MM.1S (cell line): ENCODE measurements around the gene TENM4.

Experiments used
- DNase-seq: peaks from one replicate; pipeline ENCODE4 v3.0.0-alpha.2; 2015
- H2AFZ ChIP-seq: fragments of 300-600 bp; sonication (generic); 2 replicates; pipeline ENCODE4 v1.6.0; 2016; ENCODE audit warnings: antibody characterized with exemption, low read length
- H3F3A ChIP-seq: fragments of 300-600 bp; sonication (generic); 2 replicates; pipeline ENCODE4 v1.6.1; 2016; ENCODE audit warnings: mild to moderate bottlenecking, antibody characterized with exemption, low read length, moderate library complexity, mixed read lengths; ENCODE audit not compliant: insufficient read depth
- H3K27ac ChIP-seq: fragments of 300-600 bp; sonication (generic); 2 replicates; pipeline ENCODE4 v1.5.1; 2016; ENCODE audit warnings: mild to moderate bottlenecking, low read length
- H3K27me3 ChIP-seq: fragments of 300-600 bp; sonication (generic); replicated peaks from 2 replicates; pipeline ENCODE4 v1.6.0; 2016; ENCODE audit warnings: low read length; ENCODE audit not compliant: insufficient read depth
- H3K36me3 ChIP-seq: fragments of 300-600 bp; sonication (generic); replicated peaks from 2 replicates; pipeline ENCODE4 v1.6.1; 2016; ENCODE audit warnings: mild to moderate bottlenecking, low read length, mixed read lengths; ENCODE audit not compliant: insufficient read depth
- H3K4me1 ChIP-seq: fragments of 300-600 bp; sonication (generic); 2 replicates; pipeline ENCODE4 v1.6.1; 2016; ENCODE audit warnings: low read length, mixed read lengths
- H3K4me2 ChIP-seq: fragments of 300-600 bp; sonication (generic); 2 replicates; pipeline ENCODE4 v1.6.0; 2016; ENCODE audit warnings: low read depth, low read length
- H3K4me3 ChIP-seq: fragments of 300-600 bp; sonication (generic); 2 replicates; pipeline ENCODE4 v1.5.1; 2016; ENCODE audit warnings: low read length, mixed read lengths
- H3K79me2 ChIP-seq: fragments of 300-600 bp; sonication (generic); 2 replicates; pipeline ENCODE4 v1.6.1; 2016; ENCODE audit warnings: mixed run types, low read length, mixed read lengths
- H3K9ac ChIP-seq: fragments of 300-600 bp; sonication (generic); 2 replicates; pipeline ENCODE4 v1.6.1; 2016; ENCODE audit warnings: low read length, mixed read lengths
- H3K9me2 ChIP-seq: fragments of 300-600 bp; sonication (generic); replicated peaks from 2 replicates; pipeline ENCODE4 v1.6.1; 2016; ENCODE audit warnings: mild to moderate bottlenecking, low read length, mixed read lengths; ENCODE audit not compliant: insufficient read depth
- H3K9me3 ChIP-seq: fragments of 300-600 bp; sonication (generic); replicated peaks from 2 replicates; pipeline ENCODE4 v1.6.1; 2016; ENCODE audit warnings: mild to moderate bottlenecking, low read length, mixed read lengths; ENCODE audit not compliant: insufficient read depth
- H4K20me1 ChIP-seq: fragments of 300-600 bp; sonication (generic); 2 replicates; pipeline ENCODE4 v1.6.1; 2016; ENCODE audit warnings: mild to moderate bottlenecking, low read length, moderate library complexity, mixed read lengths; ENCODE audit not compliant: insufficient read depth
- EZH2 ChIP-seq: fragments of 300-600 bp; sonication (generic); optimal IDR thresholded peaks from 2 replicates; pipeline ENCODE3; 2017; ENCODE audit warnings: low read depth, mild to moderate bottlenecking, antibody characterized with exemption, low read length, mixed read lengths
- EZH2phosphoT487 ChIP-seq: fragments of 300-600 bp; sonication (generic); IDR thresholded peaks from 2 replicates; pipeline ENCODE4 v1.6.1; 2018; ENCODE audit warnings: antibody characterized with exemption, low read length
- TF ChIP-seq, protein P1 (sequence below): fragments of 300-600 bp; sonication (generic); IDR thresholded peaks from 2 replicates; pipeline ENCODE4 v1.5.1; 2016; ENCODE audit warnings: antibody characterized with exemption, low read length, mixed read lengths

TENM4 gene

GRCh38 chr11:78929906-78930220 is 511.0 kb downstream of the TENM4 start:
- Histone ChIP-seq H3K4me1 (no peaks in the 10 kb centered on the region), H3K9me2 (no peaks in the 10 kb centered on the region), H3K79me2 (no peaks in the 10 kb centered on the region), H3K36me3 (no peaks in the 10 kb centered on the region), H3K4me2 (no peak overlapping the region), H3K9me3 (no peaks in the 10 kb centered on the region), H4K20me1 (no peaks in the 10 kb centered on the region), H3K4me3 (no peak overlapping the region), H3K9ac (no peak overlapping the region), H3F3A (no peaks in the 10 kb centered on the region), H2AFZ (no peak overlapping the region), H3K27me3 (no peaks in the 10 kb centered on the region), H3K27ac (no peak overlapping the region)
- TF ChIP-seq, protein P1, sequence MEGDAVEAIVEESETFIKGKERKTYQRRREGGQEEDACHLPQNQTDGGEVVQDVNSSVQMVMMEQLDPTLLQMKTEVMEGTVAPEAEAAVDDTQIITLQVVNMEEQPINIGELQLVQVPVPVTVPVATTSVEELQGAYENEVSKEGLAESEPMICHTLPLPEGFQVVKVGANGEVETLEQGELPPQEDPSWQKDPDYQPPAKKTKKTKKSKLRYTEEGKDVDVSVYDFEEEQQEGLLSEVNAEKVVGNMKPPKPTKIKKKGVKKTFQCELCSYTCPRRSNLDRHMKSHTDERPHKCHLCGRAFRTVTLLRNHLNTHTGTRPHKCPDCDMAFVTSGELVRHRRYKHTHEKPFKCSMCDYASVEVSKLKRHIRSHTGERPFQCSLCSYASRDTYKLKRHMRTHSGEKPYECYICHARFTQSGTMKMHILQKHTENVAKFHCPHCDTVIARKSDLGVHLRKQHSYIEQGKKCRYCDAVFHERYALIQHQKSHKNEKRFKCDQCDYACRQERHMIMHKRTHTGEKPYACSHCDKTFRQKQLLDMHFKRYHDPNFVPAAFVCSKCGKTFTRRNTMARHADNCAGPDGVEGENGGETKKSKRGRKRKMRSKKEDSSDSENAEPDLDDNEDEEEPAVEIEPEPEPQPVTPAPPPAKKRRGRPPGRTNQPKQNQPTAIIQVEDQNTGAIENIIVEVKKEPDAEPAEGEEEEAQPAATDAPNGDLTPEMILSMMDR = no peak
- TF ChIP-seq EZH2 (no peak), EZH2phosphoT487 (no peak)
- no peak for DNase-seq

DNA sequence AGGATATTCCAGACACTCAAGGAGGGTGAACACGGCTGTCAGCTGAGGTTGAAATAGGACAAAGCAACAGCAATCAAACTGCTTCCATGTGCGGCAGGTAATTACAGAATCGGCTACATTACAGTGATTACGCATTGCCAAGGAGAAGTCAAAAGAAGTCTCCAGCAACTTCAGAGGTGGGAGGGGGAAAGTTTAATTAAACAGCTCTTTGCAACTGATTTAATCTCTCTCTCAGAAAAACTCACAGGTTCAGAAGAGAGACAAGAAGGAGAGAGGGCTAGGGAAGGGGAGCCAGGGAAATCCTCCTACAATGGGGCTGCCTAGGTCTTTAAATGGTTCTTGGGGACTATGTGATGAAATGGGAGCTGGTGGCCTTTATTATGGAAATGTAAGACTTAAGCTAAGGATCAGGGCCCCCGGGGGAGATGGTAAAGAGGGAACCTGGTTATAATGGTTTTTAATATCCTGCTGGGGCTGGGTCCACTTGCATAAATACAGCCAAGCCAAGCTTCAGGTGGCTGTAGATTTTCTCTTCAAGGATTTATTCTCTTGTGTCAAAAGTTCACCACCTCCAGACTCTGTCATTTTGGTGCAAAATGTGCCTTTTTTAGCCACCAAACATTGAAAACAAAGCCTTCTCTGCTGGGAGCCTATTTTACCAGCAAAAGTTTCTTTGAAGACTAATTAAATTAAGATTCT is 511.5 kb downstream of the TENM4 start:
- H3K9ac ChIP-seq = no peak overlapping the region
- DNase-seq = no peak
- TF ChIP-seq EZH2 (no peak), EZH2phosphoT487 (no peak)
- TF ChIP-seq, protein P1 = no peak
- no peak overlapping the region for H3K27ac ChIP-seq
- H3K4me1 ChIP-seq = no peaks in the 10 kb centered on the region
- no peaks in the 10 kb centered on the region for H3K27me3 ChIP-seq
- no peak overlapping the region for H3K4me2 ChIP-seq
- no peaks in the 10 kb centered on the region for H3K9me3 ChIP-seq
- no peaks in the 10 kb centered on the region for H3K9me2 ChIP-seq
- H4K20me1 ChIP-seq = no peaks in the 10 kb centered on the region
- H3F3A ChIP-seq = no peaks in the 10 kb centered on the region
- no peaks in the 10 kb centered on the region for H3K79me2 ChIP-seq
- H3K4me3 ChIP-seq = no peak overlapping the region
- H2AFZ ChIP-seq = no peak overlapping the region
- no peaks in the 10 kb centered on the region for H3K36me3 ChIP-seq

DNA sequence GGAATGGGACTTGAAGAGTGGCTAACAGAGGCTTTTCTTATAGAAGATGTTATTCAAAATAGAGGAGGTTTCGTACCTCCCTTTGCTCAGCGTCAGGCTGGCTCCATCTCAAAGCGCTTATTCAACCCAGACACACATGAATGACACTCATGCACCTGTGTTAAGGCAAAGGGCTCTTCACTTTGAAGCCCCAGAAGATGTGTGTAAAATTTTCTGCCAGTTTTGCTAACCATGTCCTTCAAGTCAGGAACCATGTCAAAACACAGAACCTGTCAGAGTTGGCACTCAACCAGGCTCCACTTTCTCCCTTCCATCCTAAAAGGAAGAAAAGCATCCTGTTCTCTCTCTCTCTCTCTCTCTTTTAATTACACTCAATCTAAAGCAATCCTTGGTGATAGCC is 513.3 kb downstream of the TENM4 start:
- TF ChIP-seq, protein P1 = no peak
- TF ChIP-seq EZH2phosphoT487 = no peak
- no peak for TF ChIP-seq EZH2
- H3K4me3 ChIP-seq = no peak overlapping the region
- no peaks in the 10 kb centered on the region for H3K4me1 ChIP-seq
- no peaks in the 10 kb centered on the region for H4K20me1 ChIP-seq
- no peaks in the 10 kb centered on the region for H3K36me3 ChIP-seq
- H3K9me2 ChIP-seq = no peaks in the 10 kb centered on the region
- H3K79me2 ChIP-seq = no peaks in the 10 kb centered on the region
- no peak overlapping the region for H3K4me2 ChIP-seq
- H2AFZ ChIP-seq = no peak overlapping the region
- no peaks in the 10 kb centered on the region for H3K9me3 ChIP-seq
- no peaks in the 10 kb centered on the region for H3F3A ChIP-seq
- DNase-seq = no peak
- H3K9ac ChIP-seq = no peak overlapping the region
- H3K27me3 ChIP-seq = no peaks in the 10 kb centered on the region
- no peak overlapping the region for H3K27ac ChIP-seq
